ENCODE results near the gene ITGA2B. TPM values are rescaled to one million over a fixed set of nuclear protein-coding genes. Genes with fewer than 3 reads are reported as not detected.

The ITGA2B gene
- total and polyA plus RNA-seq, 2 of the 8 experiments (the other 6 are each of a cell fraction or from before 2014, with no cell fraction given) = 6.9 to 12.3 TPM

DNA sequence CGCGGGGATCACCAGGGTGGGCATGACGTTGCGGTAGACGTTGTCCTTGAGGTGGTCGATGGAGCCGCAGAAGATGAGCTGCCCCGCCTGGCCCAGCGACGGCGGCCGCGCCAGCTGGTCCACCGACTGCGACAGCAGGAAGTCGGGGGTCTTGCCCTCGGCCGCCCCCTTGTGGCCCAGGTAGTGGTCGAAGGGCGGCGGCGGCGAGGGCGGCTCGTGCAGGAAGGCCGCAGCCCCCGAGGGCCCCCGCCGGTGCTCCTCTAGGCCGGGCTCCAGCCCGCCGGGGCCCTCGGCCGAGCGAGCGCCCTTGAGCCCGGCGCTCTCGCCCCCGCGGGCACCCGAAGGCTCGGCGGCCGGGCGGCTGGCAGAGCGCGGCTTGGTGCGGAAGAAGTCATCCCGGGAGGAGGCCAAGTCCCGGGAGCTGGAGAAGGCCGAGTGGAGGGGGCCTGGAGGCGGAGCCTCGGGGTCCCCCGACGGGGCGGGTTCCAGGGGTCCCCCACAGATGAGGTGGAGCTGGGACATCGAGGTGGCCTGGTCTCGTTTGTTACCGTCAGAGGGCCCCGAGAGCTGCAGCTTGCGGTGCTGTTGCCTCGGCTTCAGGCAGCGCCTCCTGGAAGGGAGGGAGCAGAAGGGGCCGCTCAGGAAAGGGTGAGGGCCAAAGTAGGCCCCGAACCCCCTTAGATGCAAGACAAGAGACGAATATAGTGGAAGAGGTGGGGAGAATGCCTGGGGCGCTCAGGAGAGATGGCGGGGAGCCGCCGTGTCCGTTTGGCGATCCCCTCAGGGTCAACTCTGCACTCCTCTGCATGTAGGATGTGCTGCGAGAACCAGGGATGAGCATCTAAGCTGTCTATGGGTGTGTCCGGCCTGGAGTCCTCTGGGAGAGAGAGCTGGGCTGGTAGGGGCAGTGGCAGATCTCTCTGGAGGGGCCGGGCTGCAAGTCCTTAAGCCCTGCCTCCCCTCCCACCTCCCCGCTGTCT is 34.6 kb downstream of the ITGA2B start (continued):
- TF ChIP-seq SRF (IDR thresholded peaks at IDR 0.05; ENCODE audit: low read depth, low read length) (no peak), GABPA (IDR thresholded peaks at IDR 0.05; ENCODE audit: borderline replicate concordance, insufficient read depth, low read length) (no peak), SP2 (IDR thresholded peaks at IDR 0.05; ENCODE audit: low read length) (no peak), EGR1 (IDR thresholded peaks at IDR 0.05; ENCODE audit: borderline replicate concordance, low read depth, low read length) (no peak), TBP (IDR thresholded peaks at IDR 0.05; ENCODE audit: low read depth, low read length) (no peak)
